Gastroesophageal sphincter (tissue), 3 donors: ENCODE results near the gene CBX8.

Experiments
- CTCF ChIP-seq, 4 experiments: fragments of 200-600 bp in 2 of 4; fragments of 450-650 bp in 2 of 4; sonication (generic) in 1 of 4; IDR thresholded peaks; one replicate each; pipeline ENCODE4 v1.5.1; 2017 to 2019; ENCODE audit warnings: antibody characterized with exemption in 4 of 4, mild to moderate bottlenecking in 2 of 4, moderate library complexity in 2 of 4
- POLR2A ChIP-seq, 2 donors: fragments of 450-650 bp; IDR thresholded peaks; one replicate each; pipeline ENCODE4 v1.6.1; 2017; ENCODE audit warnings: antibody characterized with exemption in 2 of 2, mild to moderate bottlenecking in 2 of 2, moderate library complexity in 1 of 2
- POLR2AphosphoS5 ChIP-seq: sonication (generic); formaldehyde crosslinking; IDR thresholded peaks from one replicate; pipeline ENCODE4 v1.6.1; 2017; ENCODE audit warnings: antibody characterized with exemption

- TF ChIP-seq CTCF (IDR thresholded peaks at IDR 0.05) (no peak), POLR2A (IDR thresholded peaks at IDR 0.05) (no peak), POLR2AphosphoS5 (no peak)
Measured at GRCh38 chr17:79826841-79827578, 30.1 kb upstream of the CBX8 start.
